GM12801 (cell line): ENCODE measurements around the gene ARID1A.

Experiments used
- CTCF ChIP-seq: IDR thresholded peaks from one replicate; pipeline ENCODE4 v1.5.1; 2011; ENCODE audit warnings: control low read depth; ENCODE audit not compliant: insufficient read length; ENCODE audit errors: extremely low read depth

Gene ARID1A

GRCh38 chr1:26814377-26814776 is 118.6 kb downstream of the ARID1A start:
- TF ChIP-seq CTCF = no peak

DNA sequence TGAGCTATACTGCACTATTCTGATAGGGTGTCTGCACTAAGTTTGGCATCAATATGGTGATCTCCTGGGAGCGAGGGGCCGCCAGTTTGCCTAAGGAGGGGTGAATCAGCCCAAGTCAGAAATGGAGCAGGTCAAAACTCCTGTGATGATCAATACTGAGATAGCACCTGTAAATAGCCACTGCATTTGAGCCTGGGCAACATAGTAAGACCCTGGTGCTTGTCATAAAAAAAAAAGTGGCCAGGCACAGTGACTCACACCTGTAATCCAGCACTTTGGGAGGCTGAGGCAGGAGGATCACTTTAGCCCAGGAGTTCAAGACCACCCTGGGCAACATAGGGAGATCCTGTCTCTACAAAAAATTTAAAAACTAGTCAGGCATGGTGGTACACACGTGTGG is 119.1 kb downstream of the ARID1A start:
- TF ChIP-seq CTCF = no peak

GRCh38 chr1:26820784-26821269 is 125.0 kb downstream of the ARID1A start:
- TF ChIP-seq CTCF = no peak

- TF ChIP-seq CTCF = no peak
Measured at GRCh38 chr1:26822737-26823395, 127.1 kb downstream of the ARID1A start.

GRCh38 chr1:26824731-26825130 is 128.9 kb downstream of the ARID1A start:
- TF ChIP-seq CTCF = no peak

GRCh38 chr1:26826261-26827105 is 130.7 kb downstream of the ARID1A start, which contains the start of gene ZDHHC18:
Gene ZDHHC18 (plus strand): TSS chr1:26826688. CDS start chr1:26826805, 117 bp downstream.
- no peak for TF ChIP-seq CTCF

- TF ChIP-seq CTCF = no peak
Measured at GRCh38 chr1:26827106-26827604, 131.3 kb downstream of the ARID1A start.
